Chondrocyte (in vitro differentiated cells): Measurements from ENCODE around the gene CLDN11. TPM values are rescaled to one million over a fixed set of nuclear protein-coding genes. Genes with fewer than 3 reads are reported as not detected.

Source experiments
- DNase-seq: peaks from one replicate; pipeline ENCODE4 v3.0.0; 2021; ENCODE audit warnings: mixed read lengths, low spot score
- H3K27ac Mint-ChIP-seq: one replicate; pipeline ENCODE4 v1.8.0; 2021; ENCODE audit warnings: mild to moderate bottlenecking, moderate library complexity, mixed read lengths; ENCODE audit not compliant: unreplicated experiment
- H3K27me3 Mint-ChIP-seq: 2 replicates; pipeline ENCODE4 v1.8.0; 2021; ENCODE audit warnings: low read depth, mixed read lengths
- H3K36me3 Mint-ChIP-seq: 2 replicates; pipeline ENCODE4 v1.8.0; 2021; ENCODE audit warnings: low read depth, mixed read lengths
- H3K4me1 Mint-ChIP-seq: 2 replicates; pipeline ENCODE4 v1.8.0; 2021; ENCODE audit warnings: low read depth, mild to moderate bottlenecking, mixed read lengths
- H3K4me3 Mint-ChIP-seq: one replicate; pipeline ENCODE4 v1.8.0; 2021; ENCODE audit warnings: mild to moderate bottlenecking, moderate library complexity, mixed read lengths; ENCODE audit not compliant: unreplicated experiment
- H3K9me3 Mint-ChIP-seq: 2 replicates; pipeline ENCODE4 v1.8.0; 2021; ENCODE audit warnings: low read depth, mixed read lengths
- CTCF ChIP-seq: fragments of 200-600 bp; sonication (generic); IDR thresholded peaks from 2 replicates; pipeline ENCODE4 v1.5.0; 2021; ENCODE audit warnings: antibody characterized with exemption, mild to moderate bottlenecking, moderate library complexity
- long read RNA-seq: library from polyadenylated mRNA; stranded (forward); transcript quantifications from one replicate; pipeline ENCODE4 v2.0.0, GENCODE V29; 2021
- total RNA-seq: library from RNA; stranded (reverse); gene quantifications from 3 replicates; pipeline ENCODE4 v1.2.1, GENCODE V29; 2021

CLDN11 gene
- total RNA-seq = 0.51 to 2.5 TPM (median 0.62 TPM) in 3 replicates
- long read RNA-seq = 0 reads

- DNase-seq = no peak
- peak within 1 kb of the TSS; percentile 66 for H3K4me3 Mint-ChIP-seq
- no peak for TF ChIP-seq CTCF
- H3K4me1 Mint-ChIP-seq = peaks cover 12% of the 10 kb centered on the region
- H3K9me3 Mint-ChIP-seq = no peaks in the 10 kb centered on the region
- H3K27me3 Mint-ChIP-seq = no peaks in the 10 kb centered on the region
- H3K27ac Mint-ChIP-seq = no peak within 1 kb of the TSS
- H3K36me3 Mint-ChIP-seq = peaks cover 13% of the 10 kb centered on the region
Observed at GRCh38 chr3:170418422-170419398, at the start of gene CLDN11. CLDN11 (plus strand) TSS chr3:170418868; CDS start chr3:170419067, 199 bp downstream.

GRCh38 chr3:170368921-170369320, 49.7 kb upstream of the CLDN11 start:
- no peak overlapping the region for H3K4me3 Mint-ChIP-seq
- peak; percentile 76 for TF ChIP-seq CTCF
- no peak for DNase-seq
- no peaks in the 10 kb centered on the region for H3K27me3 Mint-ChIP-seq
- peaks cover 63% of the 10 kb centered on the region for H3K4me1 Mint-ChIP-seq
- H3K27ac Mint-ChIP-seq = no peak overlapping the region
- no peaks in the 10 kb centered on the region for H3K9me3 Mint-ChIP-seq
- H3K36me3 Mint-ChIP-seq = peaks cover 16% of the 10 kb centered on the region

GRCh38 chr3:170372190-170372879, 46.3 kb upstream of the CLDN11 start:
- TF ChIP-seq CTCF = no peak
- H3K4me3 Mint-ChIP-seq = no peak overlapping the region
- H3K27ac Mint-ChIP-seq = peak overlapping the region; percentile 46
- no peak for DNase-seq
- no peaks in the 10 kb centered on the region for H3K27me3 Mint-ChIP-seq
- H3K4me1 Mint-ChIP-seq = peaks cover 63% of the 10 kb centered on the region
- peaks cover 7% of the 10 kb centered on the region for H3K36me3 Mint-ChIP-seq
- H3K9me3 Mint-ChIP-seq = no peaks in the 10 kb centered on the region

- peaks cover 28% of the 10 kb centered on the region for H3K36me3 Mint-ChIP-seq
Observed at GRCh38 chr3:170383567-170383966, 35.1 kb upstream of the CLDN11 start.

More at GRCh38 chr3:170383567-170383966, 35.1 kb upstream of the CLDN11 start:
- no peak for DNase-seq
- H3K4me3 Mint-ChIP-seq = no peak overlapping the region
- no peaks in the 10 kb centered on the region for H3K27me3 Mint-ChIP-seq
- peak overlapping the region; percentile 68 for H3K27ac Mint-ChIP-seq
- peaks cover 12% of the 10 kb centered on the region for H3K4me1 Mint-ChIP-seq
- no peak for TF ChIP-seq CTCF
- H3K9me3 Mint-ChIP-seq = no peaks in the 10 kb centered on the region
